Hepatocyte (in vitro differentiated cells): ENCODE measurements around the gene ZNRF3. TPM values are rescaled to one million over a fixed set of nuclear protein-coding genes. Genes with fewer than 3 reads are reported as not detected.

Experiments
- DNase-seq: peaks from one replicate; pipeline ENCODE4 v3.0.0-alpha.2; 2016; ENCODE audit warnings: low spot score
- H2AFZ ChIP-seq: fragments of 200-600 bp; sonication (generic); 2 replicates; pipeline ENCODE4 v1.6.0; 2016; ENCODE audit warnings: antibody characterized with exemption, mild to moderate bottlenecking
- H3K27ac ChIP-seq: fragments of 200-600 bp; sonication (generic); 2 replicates; pipeline ENCODE4 v1.5.1; 2016; ENCODE audit warnings: mild to moderate bottlenecking
- H3K27me3 ChIP-seq: fragments of 200-600 bp; sonication (generic); 2 replicates; pipeline ENCODE4 v1.6.1; 2016
- H3K36me3 ChIP-seq: fragments of 200-600 bp; sonication (generic); replicated peaks from 2 replicates; pipeline ENCODE4 v1.5.1; 2016; ENCODE audit warnings: low read depth; ENCODE audit not compliant: insufficient read depth
- H3K4me1 ChIP-seq: fragments of 200-600 bp; sonication (generic); 2 replicates; pipeline ENCODE4 v1.5.1; 2016; ENCODE audit warnings: mild to moderate bottlenecking, moderate library complexity; ENCODE audit not compliant: insufficient read depth
- H3K4me2 ChIP-seq: fragments of 200-600 bp; sonication (generic); 2 replicates; pipeline ENCODE4 v1.6.0; 2016
- H3K4me3 ChIP-seq: fragments of 200-600 bp; sonication (generic); 2 replicates; pipeline ENCODE4 v1.5.1; 2016; ENCODE audit warnings: mild to moderate bottlenecking
- H3K79me2 ChIP-seq: fragments of 200-600 bp; sonication (generic); 2 replicates; pipeline ENCODE4 v1.6.0; 2017; ENCODE audit warnings: mild to moderate bottlenecking
- H3K9me2 ChIP-seq: fragments of 200-600 bp; sonication (generic); replicated peaks from 2 replicates; pipeline ENCODE4 v1.6.0; 2017; ENCODE audit warnings: mild to moderate bottlenecking; ENCODE audit not compliant: insufficient read depth
- H3K9me3 ChIP-seq: fragments of 200-600 bp; sonication (generic); 2 replicates; pipeline ENCODE4 v1.5.1; 2016; ENCODE audit warnings: low read depth, mild to moderate bottlenecking
- H4K20me1 ChIP-seq: fragments of 200-600 bp; sonication (generic); 2 replicates; pipeline ENCODE4 v1.6.0; 2016; ENCODE audit warnings: mild to moderate bottlenecking; ENCODE audit not compliant: insufficient read depth, poor library complexity, severe bottlenecking
- EZH2 ChIP-seq: fragments of 200-600 bp; sonication (generic); IDR thresholded peaks from 2 replicates; pipeline ENCODE4 v1.6.1; 2016; ENCODE audit warnings: antibody characterized with exemption, mild to moderate bottlenecking, borderline replicate concordance
- EZH2phosphoT487 ChIP-seq: fragments of 200-600 bp; sonication (generic); IDR thresholded peaks from one replicate; pipeline ENCODE4 v1.6.1; 2018; ENCODE audit warnings: antibody characterized with exemption, mild to moderate bottlenecking, low read depth, moderate library complexity; ENCODE audit not compliant: unreplicated experiment, severe bottlenecking
- WGBS: methylation state at CpG from one replicate; pipeline ENCODE4 v1.1.6; 2016; ENCODE audit warnings: low lambda C conversion rate; ENCODE audit errors: missing lambda C conversion rate; 5-methylcytosine and 5-hydroxymethylcytosine counted together
- polyA plus RNA-seq: library from polyadenylated mRNA; unstranded; fragments of >200 nt; fragmentation: Nextera tagmentation; extraction: Ambion mirVana; gene quantifications from 2 replicates; pipeline ENCODE4 v1.2.1, GENCODE V29; 2016
- total RNA-seq: library from RNA; depleted of rRNA; stranded (reverse); fragments of >200 nt; gene quantifications from 2 replicates; pipeline ENCODE4 v1.2.3, GENCODE V29; 2014
- TF ChIP-seq, protein P1 (sequence below): fragments of 200-600 bp; sonication (generic); IDR thresholded peaks from 2 replicates; pipeline ENCODE4 v1.5.1; 2016; ENCODE audit warnings: antibody characterized with exemption, mild to moderate bottlenecking; ENCODE audit not compliant: poor library complexity

ZNRF3 gene
- total and polyA plus RNA-seq, 2 experiments from 2014 or later: 8.9 to 14.7 TPM

DNA sequence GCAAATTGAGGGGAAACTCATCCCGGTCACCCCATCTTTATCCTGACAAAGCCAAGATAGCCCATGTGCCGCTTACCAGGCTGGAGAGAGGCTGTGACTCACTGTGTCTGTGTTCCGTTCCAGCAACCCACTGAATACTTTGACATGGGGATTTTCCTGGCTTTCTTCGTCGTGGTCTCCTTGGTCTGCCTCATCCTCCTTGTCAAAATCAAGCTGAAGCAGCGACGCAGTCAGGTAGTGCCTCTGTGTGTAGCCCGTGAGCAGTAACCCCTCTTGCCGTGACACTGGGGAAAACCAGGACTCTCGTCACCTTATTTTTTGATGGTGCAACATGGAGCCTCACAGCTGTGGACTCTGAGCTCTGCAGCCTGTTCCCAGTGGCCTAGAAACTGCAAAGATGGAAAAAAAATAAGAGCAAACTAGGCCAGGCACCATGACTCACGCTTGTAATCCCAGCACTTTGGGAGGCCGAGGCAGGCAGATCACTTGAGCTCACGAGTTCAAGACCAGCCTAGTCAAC is 161.3 kb downstream of the ZNRF3 start:
- no peak overlapping the region for H3K4me3 ChIP-seq
- peaks cover 3% of the 10 kb centered on the region for H3K4me1 ChIP-seq
- 81% methylated on average over 13 of the region's 13 CpGs for WGBS
- no peaks in the 10 kb centered on the region for H3K9me3 ChIP-seq
- H3K27ac ChIP-seq: peak overlapping the region; percentile 46
- H3K36me3 ChIP-seq: no peaks in the 10 kb centered on the region
- DNase-seq: peak; percentile 28
- no peak overlapping the region for H2AFZ ChIP-seq
- no peaks in the 10 kb centered on the region for H4K20me1 ChIP-seq
- H3K9me2 ChIP-seq: no peaks in the 10 kb centered on the region
- H3K79me2 ChIP-seq: peaks cover 10% of the 10 kb centered on the region
- TF ChIP-seq EZH2: no peak
- no peak for TF ChIP-seq EZH2phosphoT487
- TF ChIP-seq, protein P1, sequence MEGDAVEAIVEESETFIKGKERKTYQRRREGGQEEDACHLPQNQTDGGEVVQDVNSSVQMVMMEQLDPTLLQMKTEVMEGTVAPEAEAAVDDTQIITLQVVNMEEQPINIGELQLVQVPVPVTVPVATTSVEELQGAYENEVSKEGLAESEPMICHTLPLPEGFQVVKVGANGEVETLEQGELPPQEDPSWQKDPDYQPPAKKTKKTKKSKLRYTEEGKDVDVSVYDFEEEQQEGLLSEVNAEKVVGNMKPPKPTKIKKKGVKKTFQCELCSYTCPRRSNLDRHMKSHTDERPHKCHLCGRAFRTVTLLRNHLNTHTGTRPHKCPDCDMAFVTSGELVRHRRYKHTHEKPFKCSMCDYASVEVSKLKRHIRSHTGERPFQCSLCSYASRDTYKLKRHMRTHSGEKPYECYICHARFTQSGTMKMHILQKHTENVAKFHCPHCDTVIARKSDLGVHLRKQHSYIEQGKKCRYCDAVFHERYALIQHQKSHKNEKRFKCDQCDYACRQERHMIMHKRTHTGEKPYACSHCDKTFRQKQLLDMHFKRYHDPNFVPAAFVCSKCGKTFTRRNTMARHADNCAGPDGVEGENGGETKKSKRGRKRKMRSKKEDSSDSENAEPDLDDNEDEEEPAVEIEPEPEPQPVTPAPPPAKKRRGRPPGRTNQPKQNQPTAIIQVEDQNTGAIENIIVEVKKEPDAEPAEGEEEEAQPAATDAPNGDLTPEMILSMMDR: no peak
- no peak overlapping the region for H3K4me2 ChIP-seq
- H3K27me3 ChIP-seq: no peaks in the 10 kb centered on the region

DNA sequence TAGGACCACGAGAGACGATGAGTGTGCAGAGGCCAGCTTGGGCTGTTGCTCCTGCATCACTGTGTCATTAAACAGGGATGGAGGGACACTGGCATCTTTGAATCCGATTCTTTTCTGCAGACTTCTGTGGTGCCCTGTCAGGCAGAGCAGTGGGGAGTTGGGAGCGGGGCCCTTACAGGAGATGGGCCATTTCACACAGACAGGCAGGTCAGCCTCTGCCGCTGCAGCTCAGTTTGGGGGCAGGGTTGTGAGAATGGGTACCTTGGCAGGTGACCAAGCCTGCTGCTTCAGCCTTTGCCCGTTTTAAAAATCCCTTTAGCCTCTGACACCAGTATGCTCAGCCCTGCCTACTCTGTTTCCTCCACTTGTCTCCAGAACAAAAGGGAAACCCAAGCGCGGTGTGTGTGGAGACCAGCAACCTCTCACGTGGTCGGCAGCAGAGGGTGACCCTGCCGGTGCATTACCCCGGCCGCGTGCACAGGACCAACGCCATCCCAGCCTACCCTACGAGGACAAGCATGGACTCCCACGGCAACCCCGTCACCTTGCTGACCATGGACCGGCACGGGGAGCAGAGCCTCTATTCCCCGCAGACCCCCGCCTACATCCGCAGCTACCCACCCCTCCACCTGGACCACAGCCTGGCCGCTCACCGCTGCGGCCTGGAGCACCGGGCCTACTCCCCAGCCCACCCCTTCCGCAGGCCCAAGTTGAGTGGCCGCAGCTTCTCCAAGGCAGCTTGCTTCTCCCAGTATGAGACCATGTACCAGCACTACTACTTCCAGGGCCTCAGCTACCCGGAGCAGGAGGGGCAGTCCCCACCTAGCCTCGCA is 165.7 kb downstream of the ZNRF3 start:
- Histone ChIP-seq H3K27ac (no peak overlapping the region), H3K4me2 (no peak overlapping the region), H4K20me1 (no peaks in the 10 kb centered on the region), H3K9me2 (no peaks in the 10 kb centered on the region), H3K4me3 (no peak overlapping the region), H3K36me3 (no peaks in the 10 kb centered on the region), H3K79me2 (no peaks in the 10 kb centered on the region), H3K9me3 (no peaks in the 10 kb centered on the region), H2AFZ (no peak overlapping the region), H3K27me3 (no peaks in the 10 kb centered on the region), H3K4me1 (peaks cover 3% of the 10 kb centered on the region)
- DNase-seq: no peak
- 94% methylated on average over 21 of the region's 31 CpGs for WGBS
- TF ChIP-seq EZH2phosphoT487 (no peak), EZH2 (no peak)
- TF ChIP-seq, protein P1: no peak

DNA sequence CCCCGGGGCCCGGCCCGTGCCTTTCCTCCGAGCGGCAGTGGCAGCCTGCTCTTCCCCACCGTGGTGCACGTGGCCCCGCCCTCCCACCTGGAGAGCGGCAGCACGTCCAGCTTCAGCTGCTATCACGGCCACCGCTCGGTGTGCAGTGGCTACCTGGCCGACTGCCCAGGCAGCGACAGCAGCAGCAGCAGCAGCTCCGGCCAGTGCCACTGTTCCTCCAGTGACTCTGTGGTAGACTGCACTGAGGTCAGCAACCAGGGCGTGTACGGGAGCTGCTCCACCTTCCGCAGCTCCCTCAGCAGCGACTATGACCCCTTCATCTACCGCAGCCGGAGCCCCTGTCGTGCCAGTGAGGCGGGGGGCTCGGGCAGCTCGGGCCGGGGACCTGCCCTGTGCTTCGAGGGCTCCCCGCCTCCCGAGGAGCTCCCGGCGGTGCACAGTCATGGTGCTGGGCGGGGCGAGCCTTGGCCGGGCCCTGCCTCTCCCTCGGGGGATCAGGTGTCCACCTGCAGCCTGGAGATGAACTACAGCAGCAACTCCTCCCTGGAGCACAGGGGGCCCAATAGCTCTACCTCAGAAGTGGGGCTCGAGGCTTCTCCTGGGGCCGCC is 166.4 kb downstream of the ZNRF3 start:
- no peaks in the 10 kb centered on the region for H3K4me1 ChIP-seq
- no peaks in the 10 kb centered on the region for H3K79me2 ChIP-seq
- TF ChIP-seq EZH2phosphoT487 (no peak), EZH2 (no peak)
- TF ChIP-seq, protein P1: no peak
- H4K20me1 ChIP-seq: no peaks in the 10 kb centered on the region
- 96% methylated on average over 26 of the region's 38 CpGs for WGBS
- H3K9me2 ChIP-seq: no peaks in the 10 kb centered on the region
- H2AFZ ChIP-seq: no peak overlapping the region
- no peak overlapping the region for H3K4me3 ChIP-seq
- H3K4me2 ChIP-seq: no peak overlapping the region
- H3K36me3 ChIP-seq: no peaks in the 10 kb centered on the region
- no peak for DNase-seq
- no peak overlapping the region for H3K27ac ChIP-seq
- no peaks in the 10 kb centered on the region for H3K9me3 ChIP-seq
- no peaks in the 10 kb centered on the region for H3K27me3 ChIP-seq
